ENCODE data around the gene CACNA1B. TPM values are rescaled to one million over a fixed set of nuclear protein-coding genes. Genes with fewer than 3 reads are reported as not detected.

CACNA1B gene
- total and polyA plus RNA-seq, 11 donors = 0.03 to 0.25 (median 0.13) TPM

GRCh38 chr9:137989999-137990715 lies 112.6 kb downstream of the CACNA1B start:
- DNase-seq (peak in 2 of 5 donors; percentile 9 to 29), ATAC-seq (no peak)
- intact Hi-C loops (cut with DNase I) = no loop called here
- Histone ChIP-seq H3K27me3 (peaks cover 0 to 29% (median 0%) of the 10 kb centered on the region in 9 donors), H3K27ac (no peak overlapping the region), H3K36me3 (no peaks in the 10 kb centered on the region), H3K4me3 (no peak overlapping the region), H3K4me1 (no peaks in the 10 kb centered on the region), H3K9me3 (no peaks in the 10 kb centered on the region)
- 86 to 92% (median 89%) methylated on average over 8 of the region's 8 CpGs for WGBS, 4 donors
- TF ChIP-seq POLR2A (IDR thresholded peaks at IDR 0.05) (no peak), CTCF (IDR thresholded peaks at IDR 0.05) (no peak)

- H3K4me3 ChIP-seq = no peak overlapping the region
- TF ChIP-seq CTCF (IDR thresholded peaks at IDR 0.05) (no peak), POLR2A (IDR thresholded peaks at IDR 0.05) (no peak)
- H3K36me3 ChIP-seq = no peaks in the 10 kb centered on the region
- DNase-seq = peak in 1 of 5 donors; percentile 19
- H3K4me1 ChIP-seq = no peaks in the 10 kb centered on the region
- no peak for ATAC-seq
- intact Hi-C loops (cut with DNase I) = no loop called here
- 85 to 90% (median 85%) methylated on average over 13 of the region's 13 CpGs for WGBS, 4 donors
- H3K27ac ChIP-seq = no peak overlapping the region
- no peaks in the 10 kb centered on the region for H3K9me3 ChIP-seq
- peaks cover 0 to 13% (median 0%) of the 10 kb centered on the region in 9 donors for H3K27me3 ChIP-seq
Observed at GRCh38 chr9:138003485-138004190, 126.1 kb downstream of the CACNA1B start.

GRCh38 chr9:138006576-138007233 lies 129.1 kb downstream of the CACNA1B start:
- no peak overlapping the region for H3K27ac ChIP-seq
- intact Hi-C loops (cut with DNase I) = no loop called here
- no peak for TF ChIP-seq POLR2A (IDR thresholded peaks at IDR 0.05)
- TF ChIP-seq CTCF (IDR thresholded peaks at IDR 0.05) = no peak
- peak in 1 of 5 donors; percentile 37 for DNase-seq
- no peaks in the 10 kb centered on the region for H3K4me1 ChIP-seq
- WGBS, 4 donors = 86 to 90% (median 88%) methylated on average over 23 to 25 of the region's 25 CpGs
- no peak for ATAC-seq
- H3K9me3 ChIP-seq = no peaks in the 10 kb centered on the region
- H3K36me3 ChIP-seq = no peaks in the 10 kb centered on the region
- no peak overlapping the region for H3K4me3 ChIP-seq
- H3K27me3 ChIP-seq = peaks cover 0 to 10% (median 0%) of the 10 kb centered on the region in 9 donors

- TF ChIP-seq POLR2A (IDR thresholded peaks at IDR 0.05) (no peak), CTCF (IDR thresholded peaks at IDR 0.05) (no peak)
- DNase-seq = peak in 1 of 5 donors; percentile 31
- WGBS, 4 donors = 81 to 92% (median 89%) methylated on average over 9 of the region's 9 CpGs
- peaks cover 0 to 7% (median 0%) of the 10 kb centered on the region in 9 donors for H3K27me3 ChIP-seq
- no peaks in the 10 kb centered on the region for H3K36me3 ChIP-seq
- H3K4me1 ChIP-seq = no peaks in the 10 kb centered on the region
- H3K9me3 ChIP-seq = no peaks in the 10 kb centered on the region
- no peak overlapping the region for H3K4me3 ChIP-seq
- H3K27ac ChIP-seq = no peak overlapping the region
- intact Hi-C loops (cut with DNase I) = no loop called here
- ATAC-seq = no peak
Observed at GRCh38 chr9:138007566-138007917, 130.0 kb downstream of the CACNA1B start.
